HT-29 (cell line): ENCODE results near the gene LGALS3. TPM values are rescaled to one million over a fixed set of nuclear protein-coding genes. Genes with fewer than 3 reads are reported as not detected.

Experiments
- DNase-seq: peaks from one replicate; pipeline ENCODE4 v3.0.0-alpha.2; 2015; ENCODE audit warnings: low spot score
- total RNA-seq: library from RNA; depleted of rRNA; stranded (reverse); fragments of >200 nt; shearing (Covaris generic); gene quantifications from 2 replicates; pipeline ENCODE4 v1.2.3, GENCODE V29; 2014; rRNA removed

The LGALS3 gene
- total RNA-seq, 1 experiment from 2014 or later = 165 TPM

DNA sequence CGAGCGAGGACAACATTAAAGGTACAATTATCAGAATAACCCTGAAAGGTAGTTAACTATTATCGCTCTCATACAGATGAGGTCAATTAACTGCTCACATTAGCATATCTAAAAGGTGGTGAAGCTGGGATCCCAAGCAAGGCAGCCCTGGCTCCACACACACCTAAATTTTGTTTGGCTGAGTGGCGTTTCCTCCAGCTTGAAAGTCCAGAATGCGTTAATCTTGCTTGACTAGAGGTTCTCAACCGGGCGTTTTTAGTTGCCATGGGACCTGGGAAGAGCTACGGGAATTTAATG is 61.8 kb downstream of the LGALS3 start:
- DNase-seq = no peak

DNA sequence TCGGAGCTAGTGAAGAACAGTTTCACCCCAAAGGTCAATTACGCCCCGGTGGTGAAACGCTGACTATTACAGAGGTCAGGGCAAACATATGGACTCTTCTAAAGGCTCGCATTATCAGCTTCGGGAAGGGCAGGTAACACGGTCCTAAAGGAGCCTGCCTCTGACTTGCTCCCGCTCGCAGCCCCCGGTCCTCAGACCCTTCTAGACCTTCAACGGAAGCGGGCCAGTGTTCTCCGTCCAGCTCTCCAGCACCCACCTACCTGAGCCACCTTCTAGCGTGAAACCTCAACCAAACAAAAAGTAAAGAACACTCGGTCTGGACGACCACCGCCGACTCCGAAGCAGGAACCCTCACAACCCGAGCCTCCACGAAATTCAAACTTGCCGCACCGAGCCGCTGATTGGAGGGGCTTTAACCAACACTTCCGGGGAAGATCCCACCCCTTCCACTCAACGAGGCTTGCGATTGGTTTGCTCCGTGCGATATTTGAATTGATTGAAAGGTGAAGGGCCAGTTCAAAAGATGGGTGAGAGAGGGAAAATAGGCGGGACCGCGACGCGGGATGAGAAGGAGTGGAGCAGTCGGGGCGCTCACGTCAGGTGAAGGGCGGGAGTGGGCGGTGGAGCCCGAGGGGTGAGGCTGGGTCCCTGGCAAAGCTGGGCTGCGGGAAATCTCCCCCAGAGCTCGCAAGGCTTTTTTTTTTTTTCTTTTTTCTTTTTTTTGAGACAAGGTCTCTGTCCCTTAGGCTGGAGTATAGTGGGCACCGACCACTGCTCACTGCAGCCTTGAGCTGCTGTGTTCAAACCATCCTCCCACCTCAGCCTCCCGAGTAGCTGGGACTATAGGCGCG is 62.4 kb downstream of the LGALS3 start, which contains the start of gene DLGAP5:
Gene DLGAP5, minus strand, starts transcription at position 383 of the 851 bp plus-strand sequence. CDS start 2,406 bp downstream, outside the sequence.
- DNase-seq = peak; percentile 95

DNA sequence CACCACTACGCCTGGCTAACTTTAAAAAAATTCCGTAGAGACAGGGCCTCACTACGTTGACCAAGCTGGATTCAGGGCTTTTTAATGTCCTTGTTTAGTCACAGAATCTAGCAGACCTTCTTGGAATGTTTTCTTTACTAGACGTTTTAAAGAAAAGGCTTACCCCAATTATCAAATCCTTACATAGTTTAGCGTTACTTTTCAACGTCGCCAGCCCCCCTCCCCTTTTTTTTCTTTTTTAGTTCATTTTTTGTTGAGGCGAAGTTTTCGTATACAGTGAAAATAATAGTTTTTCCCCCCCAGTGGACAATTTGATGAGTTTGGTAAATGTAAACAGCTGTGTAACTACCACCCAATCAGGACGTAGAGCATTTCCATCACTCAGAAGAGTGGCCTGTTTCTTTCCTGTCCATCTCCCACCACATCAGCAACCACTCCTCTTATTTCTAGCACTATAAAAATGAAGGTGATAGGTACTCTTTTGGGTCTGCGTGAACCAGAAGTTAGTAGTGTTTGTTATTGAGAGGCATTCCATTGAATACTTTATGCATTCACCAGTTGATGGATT is 63.1 kb downstream of the LGALS3 start:
- no peak for DNase-seq

DNA sequence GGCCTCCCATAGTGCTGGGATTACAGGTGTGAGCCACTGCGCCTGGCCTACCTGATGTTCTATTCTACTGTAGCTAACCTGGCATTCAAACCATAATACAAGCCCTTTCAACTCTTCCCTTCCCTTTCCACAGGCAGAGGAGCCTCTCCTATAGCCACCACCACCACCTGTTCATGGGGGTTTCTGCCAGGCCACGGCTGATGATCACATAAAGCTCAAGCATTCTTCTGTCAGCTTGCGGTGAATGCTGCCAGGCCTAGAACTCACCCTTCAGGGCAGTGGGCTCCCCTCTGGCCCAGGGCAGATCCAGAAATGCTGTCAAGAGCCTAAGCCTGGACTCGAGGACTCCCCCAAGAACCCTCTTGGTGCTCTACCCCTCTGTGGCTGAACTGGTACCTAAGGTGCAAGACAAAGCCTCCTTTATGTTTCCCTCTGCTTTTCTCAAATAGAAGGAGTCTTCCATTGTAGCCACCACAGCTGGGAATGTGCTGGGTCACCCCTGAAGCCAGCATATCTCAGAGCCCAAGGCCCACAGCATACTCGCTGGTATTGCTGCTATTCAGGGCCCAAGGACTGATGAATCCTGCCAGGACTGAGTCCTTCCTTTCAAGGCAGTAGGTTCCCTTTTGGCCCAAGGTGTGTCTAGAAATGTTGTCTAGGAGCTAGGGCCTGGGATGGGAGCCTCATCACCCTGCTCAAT is 65.8 kb downstream of the LGALS3 start:
- DNase-seq = no peak

Other genes with a start within 250 kb of the LGALS3 start
- 11.5 and 11.8 TPM in 2 replicates for gene GCH1, start 226.4 kb upstream of the LGALS3 start, total RNA-seq
- gene WDHD1, start 102.2 kb upstream of the LGALS3 start, total RNA-seq = 4.3 and 5.0 TPM in 2 replicates
- gene SOCS4, start 102.0 kb upstream of the LGALS3 start, total RNA-seq = 5.3 and 5.8 TPM in 2 replicates
- gene MAPK1IP1L, start 77.6 kb upstream of the LGALS3 start, total RNA-seq = 15.9 and 29.5 TPM in 2 replicates
- gene DLGAP5, start 62.3 kb downstream of the LGALS3 start, total RNA-seq = 12.7 and 14.1 TPM in 2 replicates
- gene FBXO34, start 142.2 kb downstream of the LGALS3 start, total RNA-seq = 9.9 and 10.7 TPM in 2 replicates